Measurements from ENCODE around the gene JHY. TPM values are rescaled to one million over a fixed set of nuclear protein-coding genes. Genes with fewer than 3 reads are reported as not detected.

Gene JHY
- total and polyA plus RNA-seq, 2 donors (not counting 1 experiment from before 2014, with no cell fraction given) = 2.3 to 5.1 TPM

- WGBS (ENCODE audit: insufficient coverage) = 86% methylated on average over 4 of the region's 5 CpGs
- H3K27me3 Mint-ChIP-seq = peaks cover 8% of the 10 kb centered on the region
- CTCF ChIA-PET = no interaction called here
These were observed 124.4 kb downstream of the JHY start for GRCh38 chr11:123006860-123007542.

More at GRCh38 chr11:123006860-123007542, 124.4 kb downstream of the JHY start:
- H3K27me3 ChIP-seq (replicated peaks in 1 of 4; ENCODE audit: control extremely low read depth in 1 of 4, control insufficient read depth in 3 of 4, insufficient read depth in 4 of 4, low read length in 3 of 4) = peaks cover 0 to 3% (median 0%) of the 10 kb centered on the region in 4 experiments
- no peak overlapping the region for H3K4me3 ChIP-seq (ENCODE audit: control extremely low read depth in 1 of 5, extremely low read depth in 1 of 5, insufficient read depth in 1 of 5, low read depth in 2 of 5, low read length in 4 of 5)
- intact Hi-C loops (cut with micrococcal nuclease) = no loop called here
- H3K36me3 ChIP-seq (replicated peaks in 1 of 2; ENCODE audit: control extremely low read depth in 1 of 2, control insufficient read depth in 1 of 2, extremely low read depth in 1 of 2, insufficient read depth in 2 of 2, low read length in 1 of 2) = no peaks in the 10 kb centered on the region
- no peaks in the 10 kb centered on the region for H3K4me1 ChIP-seq (ENCODE audit: control insufficient read depth in 2 of 2, insufficient read depth in 2 of 2, low read length in 2 of 2)
- POLR2A ChIA-PET = no interaction called here
- H4K20me1 ChIP-seq (ENCODE audit: control insufficient read depth, insufficient read depth, low read length, poor library complexity, severe bottlenecking) = no peaks in the 10 kb centered on the region
- no peak overlapping the region for H3K9ac ChIP-seq (ENCODE audit: low read length)
- H3K4me2 ChIP-seq (replicated peaks; ENCODE audit: low read depth, low read length, poor library complexity, severe bottlenecking) = no peak overlapping the region
- no peaks in the 10 kb centered on the region for H3K79me2 ChIP-seq (ENCODE audit: control insufficient read depth, insufficient read depth, low read length)
- H3K4me3 Mint-ChIP-seq = no peak overlapping the region
- no peaks in the 10 kb centered on the region for H3K9me3 ChIP-seq (ENCODE audit: control extremely low read depth in 1 of 3, control insufficient read depth in 2 of 3, insufficient read depth in 1 of 3, low read length in 2 of 3)
- H2AFZ ChIP-seq (ENCODE audit: insufficient read depth, low read depth, low read length, poor library complexity, severe bottlenecking) = no peak overlapping the region
- H3K27ac Mint-ChIP-seq = no peak overlapping the region
- DNase-seq = no peak
- H3K9me3 Mint-ChIP-seq (ENCODE audit: insufficient read depth) = no peaks in the 10 kb centered on the region
- ATAC-seq (ENCODE audit: low read depth) = no peak
- TF ChIP-seq EZH2 (IDR thresholded peaks at IDR 0.05; ENCODE audit: borderline replicate concordance, insufficient read depth, low read depth, low read length, poor library complexity, severe bottlenecking) = no peak
- TF ChIP-seq CTCF (IDR thresholded peaks at IDR 0.05) = no peak
- no peak overlapping the region for H3K27ac ChIP-seq (ENCODE audit: low read length in 2 of 2)
- no peaks in the 10 kb centered on the region for H3K4me1 Mint-ChIP-seq

Small RNAs within 50 kb of the gene (small RNA-seq; reads per million reads assigned to genes)
- gene RNU4-23P (ENCODE audit: insufficient read length, low read depth, low replicate concordance) = not detected

Other genes with a start within 250 kb of the JHY start
- gene UBASH3B, start 227.0 kb upstream of the JHY start, total RNA-seq = 3.6 and 4.2 TPM in 2 replicates
- 2.3 and 3.2 TPM in 2 replicates for gene UBASH3B, start 227.0 kb upstream of the JHY start, polyA plus RNA-seq
- not detected in 2 replicates for gene CRTAM, start 44.3 kb upstream of the JHY start, total RNA-seq
- 0.20 TPM in 1 of 2 replicates, not detected in the other for gene CRTAM, start 44.3 kb upstream of the JHY start, polyA plus RNA-seq
- gene BSX, start 99.1 kb downstream of the JHY start, total RNA-seq = not detected in 2 replicates
- not detected in 2 replicates for gene BSX, start 99.1 kb downstream of the JHY start, polyA plus RNA-seq
- 455 and 480 TPM in 2 replicates for gene HSPA8, start 179.4 kb downstream of the JHY start, total RNA-seq
- gene HSPA8, start 179.4 kb downstream of the JHY start, polyA plus RNA-seq = 367 and 738 TPM in 2 replicates

Measured in B cell (primary cell).